ENCODE results near the gene AP3B1. TPM values are rescaled to one million over a fixed set of nuclear protein-coding genes. Genes with fewer than 3 reads are reported as not detected.

Gene AP3B1
- total RNA-seq, 6 experiments from 2014 or later, result 11.4 to 17.9 (median 12.9) TPM

DNA sequence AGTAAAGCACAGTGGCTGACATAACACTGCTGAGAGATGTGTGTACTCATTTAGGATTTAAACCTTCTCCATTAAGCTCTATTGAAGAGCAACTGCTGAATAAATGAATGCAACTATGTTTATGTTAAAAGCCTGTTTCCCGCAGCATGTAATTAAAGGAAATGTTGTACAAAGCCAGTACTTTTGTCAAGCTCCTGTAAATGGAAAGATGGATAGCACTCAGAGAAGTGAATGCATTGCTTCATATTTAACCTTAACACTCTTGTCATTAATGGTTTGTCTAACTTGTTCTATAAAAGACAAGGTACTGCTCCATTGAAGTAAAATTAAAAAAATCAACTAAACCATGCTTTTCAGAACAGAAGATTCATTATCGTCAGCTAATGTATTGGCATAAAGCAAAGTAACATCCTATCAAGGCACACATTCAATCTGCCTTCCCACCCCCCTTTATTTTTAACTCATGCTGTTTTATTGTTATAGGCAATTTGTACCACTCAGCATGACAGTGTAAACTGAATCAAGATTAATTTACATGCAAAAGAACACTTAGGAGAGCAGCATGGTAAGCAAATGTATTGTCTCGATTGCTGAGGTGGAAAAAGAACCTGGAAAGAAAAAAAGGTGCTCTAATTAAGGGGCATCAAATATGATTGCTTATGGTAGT lies 277.5 kb downstream of the AP3B1 start:
- ATAC-seq (no peak), DNase-seq (no peak)
- intact Hi-C loops (cut with DNase I), result no loop called here
- H3K27ac ChIP-seq, result no peak overlapping the region
- no peaks in the 10 kb centered on the region for H3K4me1 ChIP-seq
- TF ChIP-seq POLR2A (IDR thresholded peaks at IDR 0.05), result no peak
- TF ChIP-seq, protein P1, sequence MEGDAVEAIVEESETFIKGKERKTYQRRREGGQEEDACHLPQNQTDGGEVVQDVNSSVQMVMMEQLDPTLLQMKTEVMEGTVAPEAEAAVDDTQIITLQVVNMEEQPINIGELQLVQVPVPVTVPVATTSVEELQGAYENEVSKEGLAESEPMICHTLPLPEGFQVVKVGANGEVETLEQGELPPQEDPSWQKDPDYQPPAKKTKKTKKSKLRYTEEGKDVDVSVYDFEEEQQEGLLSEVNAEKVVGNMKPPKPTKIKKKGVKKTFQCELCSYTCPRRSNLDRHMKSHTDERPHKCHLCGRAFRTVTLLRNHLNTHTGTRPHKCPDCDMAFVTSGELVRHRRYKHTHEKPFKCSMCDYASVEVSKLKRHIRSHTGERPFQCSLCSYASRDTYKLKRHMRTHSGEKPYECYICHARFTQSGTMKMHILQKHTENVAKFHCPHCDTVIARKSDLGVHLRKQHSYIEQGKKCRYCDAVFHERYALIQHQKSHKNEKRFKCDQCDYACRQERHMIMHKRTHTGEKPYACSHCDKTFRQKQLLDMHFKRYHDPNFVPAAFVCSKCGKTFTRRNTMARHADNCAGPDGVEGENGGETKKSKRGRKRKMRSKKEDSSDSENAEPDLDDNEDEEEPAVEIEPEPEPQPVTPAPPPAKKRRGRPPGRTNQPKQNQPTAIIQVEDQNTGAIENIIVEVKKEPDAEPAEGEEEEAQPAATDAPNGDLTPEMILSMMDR (IDR thresholded peaks at IDR 0.05), result no peak
- H3K36me3 ChIP-seq, result no peaks in the 10 kb centered on the region
- H3K4me3 ChIP-seq, result no peak overlapping the region
- no peaks in the 10 kb centered on the region for H3K9me3 ChIP-seq
- no peaks in the 10 kb centered on the region for H3K27me3 ChIP-seq
- 95% methylated on average over 3 of the region's 3 CpGs for WGBS (ENCODE audit: insufficient coverage, low coverage, low lambda C conversion rate, missing lambda C conversion rate)

DNA sequence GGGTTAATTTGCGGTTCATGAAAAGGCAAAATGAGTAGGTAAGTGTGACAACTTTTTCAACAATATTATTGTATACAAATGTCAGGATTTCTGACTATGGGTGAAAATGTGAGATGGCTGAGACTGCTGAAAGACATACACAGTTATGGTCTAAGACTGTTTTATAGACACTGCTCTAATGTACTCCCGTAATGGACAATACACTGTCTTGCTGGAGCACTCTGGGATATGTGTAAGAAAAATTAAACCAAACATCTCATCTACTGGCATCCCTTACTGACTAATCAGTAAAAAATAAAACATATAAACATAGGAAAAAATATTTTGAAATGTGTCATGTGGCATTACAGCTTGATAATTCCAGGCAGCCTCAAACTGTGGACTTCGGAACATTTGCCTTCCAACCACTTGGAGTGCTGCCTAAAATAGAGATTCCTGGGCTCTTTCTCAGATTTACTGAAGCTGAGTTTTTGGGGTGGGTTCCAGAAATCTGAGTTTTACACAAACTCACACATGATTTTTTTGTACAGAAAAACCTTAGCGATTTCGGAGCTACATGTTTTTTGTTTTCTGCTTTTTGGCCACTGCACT lies 284.5 kb downstream of the AP3B1 start:
- 30% methylated on average over 5 of the region's 5 CpGs for WGBS (ENCODE audit: insufficient coverage, low coverage, low lambda C conversion rate, missing lambda C conversion rate)
- peaks cover 0 to 11% (median 0%) of the 10 kb centered on the region in 4 donors for H3K4me1 ChIP-seq
- intact Hi-C loops (cut with DNase I), result loop anchor here in 1 of 2 donors (10.0 kb wide), 1 partner anchor 365 kb away; no protein-coding TSS in a partner anchor
- DNase-seq (peak in 1 of 3 donors; percentile 61), ATAC-seq (peak; percentile 86 to 91 (median 89))
- H3K27ac ChIP-seq, result peak overlapping the region; percentile 30 to 48 (median 35)
- no peak overlapping the region for H3K4me3 ChIP-seq
- no peaks in the 10 kb centered on the region for H3K9me3 ChIP-seq
- no peak for TF ChIP-seq POLR2A (IDR thresholded peaks at IDR 0.05)
- TF ChIP-seq, protein P1 (IDR thresholded peaks at IDR 0.05), result no peak
- no peaks in the 10 kb centered on the region for H3K27me3 ChIP-seq
- H3K36me3 ChIP-seq, result no peaks in the 10 kb centered on the region

DNA sequence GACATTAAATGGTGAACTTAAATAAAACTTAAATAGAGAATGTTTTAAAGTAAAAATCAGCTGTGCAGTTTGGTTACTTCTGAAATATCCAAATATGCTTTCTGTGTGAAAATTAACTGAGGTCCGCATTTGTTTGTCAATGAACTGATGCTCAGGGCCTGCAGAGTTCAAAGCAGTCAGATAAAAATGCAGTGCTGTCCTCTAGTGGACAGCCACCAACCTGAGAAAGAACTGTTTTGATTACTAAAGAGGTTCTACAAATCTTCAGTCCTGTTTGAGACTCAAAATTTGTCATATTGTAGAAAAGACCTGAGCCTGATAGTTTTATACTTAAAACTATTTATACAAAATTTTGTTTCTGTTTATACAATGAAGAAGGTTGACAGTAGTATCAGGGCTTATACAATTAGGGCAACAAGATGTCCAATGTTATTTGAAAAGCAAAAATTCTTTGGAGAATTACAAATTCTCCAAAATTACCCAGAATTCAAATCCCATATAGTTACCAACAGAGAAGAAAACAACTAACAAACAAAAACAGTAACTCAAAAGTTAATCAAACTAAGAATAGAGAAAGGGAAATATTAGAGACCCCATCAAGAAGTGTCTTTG lies 286.0 kb downstream of the AP3B1 start:
- H3K9me3 ChIP-seq, result no peaks in the 10 kb centered on the region
- DNase-seq (no peak), ATAC-seq (peak; percentile 78 to 88 (median 84))
- H3K4me1 ChIP-seq, result peaks cover 0 to 14% (median 0%) of the 10 kb centered on the region in 4 donors
- H3K27ac ChIP-seq, result no peak overlapping the region
- no peaks in the 10 kb centered on the region for H3K36me3 ChIP-seq
- no peak for TF ChIP-seq POLR2A (IDR thresholded peaks at IDR 0.05)
- TF ChIP-seq, protein P1 (IDR thresholded peaks at IDR 0.05), result peak; percentile 84 to 91 (median 89)
- H3K27me3 ChIP-seq, result no peaks in the 10 kb centered on the region
- intact Hi-C loops (cut with DNase I), result loop anchor here in 1 of 2 donors (10.0 kb wide), 1 partner anchor 364 kb away; no protein-coding TSS in a partner anchor
- 22% methylated on average over 1 of the region's 1 CpG for WGBS (ENCODE audit: insufficient coverage, low coverage, low lambda C conversion rate, missing lambda C conversion rate)
- no peak overlapping the region for H3K4me3 ChIP-seq

DNA sequence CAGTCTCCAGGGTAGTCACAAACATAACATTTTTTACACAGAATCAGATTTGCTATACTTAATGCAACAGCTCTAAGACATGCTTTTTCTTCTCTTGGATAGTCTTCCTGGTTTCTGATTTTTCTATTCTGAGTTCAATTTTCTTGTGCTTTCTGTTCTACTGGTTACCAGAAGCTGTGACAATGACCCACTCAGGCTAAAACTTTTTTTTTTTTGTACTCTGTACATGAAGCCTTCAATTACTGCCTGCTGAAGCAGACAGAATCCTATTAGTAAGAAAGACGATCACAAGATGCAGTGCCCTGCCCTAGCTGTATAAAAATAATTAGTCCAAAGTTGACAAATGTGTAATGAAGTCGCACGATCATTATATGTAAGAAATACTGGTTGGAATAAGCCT lies 287.3 kb downstream of the AP3B1 start:
- H3K27me3 ChIP-seq, result no peaks in the 10 kb centered on the region
- intact Hi-C loops (cut with DNase I), result loop anchor here in 1 of 2 donors (10.0 kb wide), 1 partner anchor 362 kb away; no protein-coding TSS in a partner anchor
- DNase-seq (no peak), ATAC-seq (no peak)
- H3K36me3 ChIP-seq, result no peaks in the 10 kb centered on the region
- no peak overlapping the region for H3K27ac ChIP-seq
- peaks cover 0 to 25% (median 4%) of the 10 kb centered on the region in 4 donors for H3K4me1 ChIP-seq
- WGBS (ENCODE audit: insufficient coverage, low coverage, low lambda C conversion rate, missing lambda C conversion rate), result 88% methylated on average over 3 of the region's 3 CpGs
- no peak overlapping the region for H3K4me3 ChIP-seq
- H3K9me3 ChIP-seq, result no peaks in the 10 kb centered on the region
- TF ChIP-seq POLR2A (IDR thresholded peaks at IDR 0.05), result no peak
- TF ChIP-seq, protein P1 (IDR thresholded peaks at IDR 0.05), result no peak
